Right ventricle myocardium superior (tissue), 1 donor: Measurements from ENCODE around the gene SLC35F6. TPM values are rescaled to one million over a fixed set of nuclear protein-coding genes. Genes with fewer than 3 reads are reported as not detected.

Source experiments
- ATAC-seq: fragments of 200-7000 bp; cut with Tn5 transposase; one replicate; pipeline ENCODE4 v1.9.1; 2020; ENCODE audit warnings: mild to moderate bottlenecking; ENCODE audit not compliant: poor library complexity
- DNase-seq: peaks from one replicate; pipeline ENCODE4 v3.0.0-alpha.2; 2020
- intact Hi-C: fragments of 100-400 bp; cut with DNase I; formaldehyde crosslinking; loops from one replicate; pipeline ENCODE4 v1.11.2; 2022
- total RNA-seq: library from RNA; stranded (reverse); fragmentation: NEBNext Ultra II Directional; extraction: Animal tissue kit (Norgen Biotek cat#: 25700); gene quantifications from one replicate; pipeline ENCODE4 v1.2.1, GENCODE V29; 2021
- donor health status: DM: no; HTN: yes; CAD: no; lungs with severe emphysema.

Gene SLC35F6
- total RNA-seq, 1 donor from 2014 or later = 18.3 TPM

DNA sequence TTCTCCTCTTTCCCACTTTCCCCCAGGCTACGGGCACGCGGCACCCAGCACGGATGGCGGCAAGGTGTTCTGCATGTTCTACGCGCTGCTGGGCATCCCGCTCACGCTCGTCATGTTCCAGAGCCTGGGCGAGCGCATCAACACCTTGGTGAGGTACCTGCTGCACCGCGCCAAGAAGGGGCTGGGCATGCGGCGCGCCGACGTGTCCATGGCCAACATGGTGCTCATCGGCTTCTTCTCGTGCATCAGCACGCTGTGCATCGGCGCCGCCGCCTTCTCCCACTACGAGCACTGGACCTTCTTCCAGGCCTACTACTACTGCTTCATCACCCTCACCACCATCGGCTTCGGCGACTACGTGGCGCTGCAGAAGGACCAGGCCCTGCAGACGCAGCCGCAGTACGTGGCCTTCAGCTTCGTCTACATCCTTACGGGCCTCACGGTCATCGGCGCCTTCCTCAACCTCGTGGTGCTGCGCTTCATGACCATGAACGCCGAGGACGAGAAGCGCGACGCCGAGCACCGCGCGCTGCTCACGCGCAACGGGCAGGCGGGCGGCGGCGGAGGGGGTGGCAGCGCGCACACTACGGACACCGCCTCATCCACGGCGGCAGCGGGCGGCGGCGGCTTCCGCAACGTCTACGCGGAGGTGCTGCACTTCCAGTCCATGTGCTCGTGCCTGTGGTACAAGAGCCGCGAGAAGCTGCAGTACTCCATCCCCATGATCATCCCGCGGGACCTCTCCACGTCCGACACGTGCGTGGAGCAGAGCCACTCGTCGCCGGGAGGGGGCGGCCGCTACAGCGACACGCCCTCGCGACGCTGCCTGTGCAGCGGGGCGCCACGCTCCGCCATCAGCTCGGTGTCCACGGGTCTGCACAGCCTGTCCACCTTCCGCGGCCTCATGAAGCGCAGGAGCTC lies 36.2 kb upstream of the SLC35F6 start:
- DNase-seq (no peak), ATAC-seq (no peak)
- intact Hi-C loops = no loop called here

- no peak for ATAC-seq
- intact Hi-C loops = no loop called here
- no peak for DNase-seq
Observed at GRCh38 chr2:26729311-26729710, 34.8 kb upstream of the SLC35F6 start.

GRCh38 chr2:26730549-26731344 lies 33.3 kb upstream of the SLC35F6 start:
- intact Hi-C loops = no loop called here
- no peak for ATAC-seq

GRCh38 chr2:26731714-26732113 lies 32.4 kb upstream of the SLC35F6 start:
- no peak for ATAC-seq
- no peak for DNase-seq
- intact Hi-C loops = no loop called here

More at GRCh38 chr2:26730549-26731344, 33.3 kb upstream of the SLC35F6 start:
- no peak for DNase-seq

- intact Hi-C loops = no loop called here
- DNase-seq (no peak), ATAC-seq (no peak)
Observed at GRCh38 chr2:26732446-26732845, 31.6 kb upstream of the SLC35F6 start.

DNA sequence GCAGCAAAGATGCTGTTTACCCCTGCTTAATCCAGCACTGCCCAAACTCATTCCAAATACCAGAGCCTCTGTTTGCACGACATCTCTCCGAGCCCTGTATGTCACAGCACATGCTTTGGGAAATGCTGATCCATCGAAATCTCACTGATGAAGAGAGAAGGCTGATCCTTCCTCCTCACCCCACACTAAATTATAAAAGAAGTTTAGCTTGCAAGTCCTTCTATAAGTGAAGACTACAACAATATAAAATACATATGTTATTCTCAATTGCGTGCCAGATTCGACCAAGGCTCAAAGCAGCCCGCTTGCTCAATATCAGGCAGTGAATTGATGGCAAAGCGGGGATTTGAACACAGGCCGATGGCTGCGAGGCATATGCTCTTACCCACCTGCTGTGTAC lies 30.7 kb upstream of the SLC35F6 start:
- intact Hi-C loops = no loop called here
- no peak for DNase-seq
- no peak for ATAC-seq

GRCh38 chr2:26735097-26735496 lies 29.0 kb upstream of the SLC35F6 start:
- intact Hi-C loops = no loop called here
- peak; percentile 55 for ATAC-seq
- no peak for DNase-seq

DNA sequence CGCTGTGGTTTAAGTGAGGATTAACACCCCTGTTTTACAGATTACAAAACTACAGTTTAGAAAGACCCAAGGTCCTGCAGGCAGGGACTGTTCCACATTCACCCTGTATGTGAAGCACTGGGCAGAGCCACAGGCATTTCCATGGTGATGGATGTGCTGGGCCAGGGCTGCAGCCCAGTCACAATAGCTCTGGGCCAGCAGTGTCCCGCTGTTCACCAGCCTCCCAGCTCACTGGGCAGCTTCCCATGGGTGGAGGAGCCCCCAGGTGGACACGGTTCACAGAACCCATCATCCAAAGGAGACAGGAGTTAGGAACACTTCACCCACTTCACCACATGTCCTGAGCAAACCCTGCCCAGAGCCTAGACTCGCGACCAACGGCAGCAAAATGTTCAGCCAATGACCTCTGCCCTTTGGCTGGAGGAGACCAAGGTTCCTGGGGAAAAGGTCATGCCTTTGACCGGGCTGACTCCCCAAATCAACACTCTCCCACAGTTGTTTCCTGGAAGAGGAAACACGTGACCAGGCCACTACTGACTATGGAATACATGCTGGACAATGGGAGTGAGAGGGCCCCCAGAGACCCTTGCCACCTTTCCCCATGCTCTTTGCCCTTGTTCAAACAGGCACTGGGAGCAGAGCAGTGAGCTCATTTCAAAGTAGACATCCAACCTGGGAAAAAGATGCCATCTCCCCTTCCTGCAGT lies 28.0 kb upstream of the SLC35F6 start:
- intact Hi-C loops = no loop called here
- no peak for DNase-seq
- ATAC-seq = peak; percentile 61

- DNase-seq (no peak), ATAC-seq (no peak)
- intact Hi-C loops = no loop called here
Observed at GRCh38 chr2:26737221-26737620, 26.9 kb upstream of the SLC35F6 start.

- DNase-seq (no peak), ATAC-seq (no peak)
- intact Hi-C loops = no loop called here
Observed at GRCh38 chr2:26738481-26738880, 25.6 kb upstream of the SLC35F6 start.

DNA sequence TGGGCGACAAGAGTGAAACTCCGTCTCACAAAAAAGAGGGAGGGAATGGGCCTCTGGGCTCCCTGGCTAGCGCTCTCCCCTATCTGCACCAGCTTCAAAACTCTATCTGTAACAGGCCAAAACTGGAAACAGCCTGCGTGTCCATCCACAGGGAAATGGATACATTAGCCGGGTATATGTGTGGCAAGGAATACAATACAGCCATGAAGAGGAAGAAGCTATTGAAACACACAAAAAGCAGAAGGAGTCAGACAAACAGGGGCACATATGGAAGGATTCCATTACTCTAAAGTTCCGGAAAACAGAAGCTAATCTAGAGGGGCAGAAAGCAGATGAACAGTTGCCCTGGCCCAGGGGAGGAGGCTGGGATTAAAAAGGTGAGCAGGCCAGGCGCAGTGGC lies 24.6 kb upstream of the SLC35F6 start:
- ATAC-seq = no peak
- intact Hi-C loops = no loop called here
- no peak for DNase-seq

GRCh38 chr2:26740346-26740745 lies 23.7 kb upstream of the SLC35F6 start:
- ATAC-seq = no peak
- intact Hi-C loops = no loop called here

DNA sequence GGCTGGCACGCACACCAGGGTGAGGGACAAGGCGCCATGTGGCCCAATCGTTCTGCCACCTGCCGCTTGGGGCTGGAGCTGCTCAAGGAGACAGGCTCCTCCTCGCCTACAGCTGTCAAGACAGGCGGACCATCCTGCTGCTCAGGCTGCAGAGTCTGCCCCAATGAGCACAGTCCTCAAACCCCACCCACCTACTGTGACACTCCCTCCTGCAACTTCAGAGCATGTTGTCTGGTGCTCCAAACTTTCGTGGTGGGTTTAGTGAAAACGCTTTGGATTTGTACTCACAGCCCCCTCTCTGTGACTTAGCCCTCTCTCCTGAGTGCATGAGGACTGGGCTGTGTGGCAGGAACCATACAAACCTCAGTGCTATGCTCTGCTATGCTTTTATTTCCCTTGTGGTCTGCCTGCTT lies 23.2 kb upstream of the SLC35F6 start:
- no peak for ATAC-seq
- intact Hi-C loops = no loop called here
- DNase-seq = no peak

More at GRCh38 chr2:26740346-26740745, 23.7 kb upstream of the SLC35F6 start:
- no peak for DNase-seq

- DNase-seq = no peak
- ATAC-seq = no peak
- intact Hi-C loops = no loop called here
Observed at GRCh38 chr2:26742048-26742770, 21.9 kb upstream of the SLC35F6 start.

- intact Hi-C loops = no loop called here
- no peak for ATAC-seq
- no peak for DNase-seq
Observed at GRCh38 chr2:26743852-26744251, 20.2 kb upstream of the SLC35F6 start.

- ATAC-seq = no peak
- intact Hi-C loops = no loop called here
- DNase-seq = no peak
Observed at GRCh38 chr2:26744953-26745352, 19.1 kb upstream of the SLC35F6 start.

GRCh38 chr2:26745609-26746327 lies 18.3 kb upstream of the SLC35F6 start:
- DNase-seq (peak; percentile 90), ATAC-seq (peak; percentile 96)
- intact Hi-C loops = loop anchor here (2.0 kb wide), 1 partner anchor 141 kb away; no protein-coding TSS in a partner anchor

- no peak for DNase-seq
- ATAC-seq = no peak
- intact Hi-C loops = loop anchor here (2.0 kb wide), 1 partner anchor 142 kb away; no protein-coding TSS in a partner anchor
Observed at GRCh38 chr2:26746934-26747333, 17.1 kb upstream of the SLC35F6 start.
